Activated CD8-positive, alpha-beta T cell treated with anti-CD3 and anti-CD28 coated beads, Interleukin-2, amount 10 ng/mL, durations not matched to agents 7 days and 5 days (primary cell): Measurements from ENCODE around the gene CISD1. TPM values are rescaled to one million over a fixed set of nuclear protein-coding genes. Genes with fewer than 3 reads are reported as not detected.
"Not testable (repeated sequence)": the region's sequence is repeated elsewhere in the genome, so short reads cannot be mapped to it uniquely, and the experiment has no call there.

ENCODE experiments used
- ATAC-seq: fragments of 150-1000 bp; cut with Tn5 transposase; one replicate; pipeline ENCODE4 v1.10.0; 2021; ENCODE audit warnings: moderate library complexity
- CTCF ChIA-PET: fragments of 350-600 bp; sonication (Branson Sonifier 250); formaldehyde crosslinking; loops from one replicate; lab custom pipeline; 2021; ENCODE audit warnings: antibody characterized with exemption; lab: Charles Lee
- POLR2A ChIA-PET: fragments of 350-600 bp; sonication (Branson Sonifier 250); formaldehyde crosslinking; loops from one replicate; lab custom pipeline; 2021; ENCODE audit warnings: antibody characterized with exemption; lab: Charles Lee
- DNase-seq: peaks from one replicate; pipeline ENCODE4 v3.0.0-alpha.2; 2020
- H3K27ac Mint-ChIP-seq: one replicate; pipeline ENCODE4 v1.8.0; 2021; ENCODE audit warnings: mild to moderate bottlenecking, mixed read lengths
- H3K27me3 Mint-ChIP-seq: one replicate; pipeline ENCODE4 v1.8.0; 2021; ENCODE audit warnings: low read depth, mixed read lengths
- H3K36me3 Mint-ChIP-seq: one replicate; pipeline ENCODE4 v1.8.0; 2021; ENCODE audit warnings: low read depth, mixed read lengths
- H3K4me1 Mint-ChIP-seq: one replicate; pipeline ENCODE4 v1.8.0; 2021; ENCODE audit warnings: low read depth, mixed read lengths
- H3K4me3 Mint-ChIP-seq: one replicate; pipeline ENCODE4 v1.8.0; 2021; ENCODE audit warnings: mild to moderate bottlenecking, mixed read lengths
- H3K9me3 Mint-ChIP-seq: one replicate; pipeline ENCODE4 v1.8.0; 2022; ENCODE audit warnings: mixed read lengths; ENCODE audit not compliant: insufficient read depth
- total RNA-seq, 2 experiments: library from RNA; stranded (reverse); gene quantifications; one replicate each; pipeline ENCODE4 v1.2.3, GENCODE V29; 2021

The CISD1 gene
- total RNA-seq, 2 experiments from 2014 or later, result 40.3 to 40.9 TPM

DNA sequence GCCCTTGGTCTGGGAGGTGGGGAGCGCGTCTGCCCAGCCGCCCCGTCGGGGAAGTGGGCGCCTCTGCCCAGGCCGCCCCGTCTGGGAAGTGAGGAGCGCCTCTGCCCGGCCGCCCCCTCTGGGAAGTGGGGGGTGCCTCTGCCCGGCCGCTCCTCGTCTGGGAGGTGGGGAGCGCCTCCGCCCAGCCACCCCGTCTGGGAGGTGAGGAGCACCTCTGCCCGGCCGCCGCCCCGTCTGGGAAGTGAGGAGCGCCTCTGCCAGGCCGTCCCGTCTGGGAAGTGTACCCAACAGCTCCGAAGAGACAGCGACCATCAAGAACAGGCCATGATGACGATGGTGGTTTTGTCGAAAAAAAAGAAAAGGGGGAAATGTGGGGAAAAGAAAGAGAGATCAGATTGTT lies 24.7 kb upstream of the CISD1 start:
- POLR2A ChIA-PET, DNase-seq, H3K9me3 Mint-ChIP-seq, H3K27ac Mint-ChIP-seq, CTCF ChIA-PET, H3K4me3 Mint-ChIP-seq, H3K27me3 Mint-ChIP-seq, ATAC-seq: not testable (repeated sequence)
- H3K4me1 Mint-ChIP-seq, result peaks cover 12% of the 10 kb centered on the region
- peaks cover 16% of the 10 kb centered on the region for H3K36me3 Mint-ChIP-seq

DNA sequence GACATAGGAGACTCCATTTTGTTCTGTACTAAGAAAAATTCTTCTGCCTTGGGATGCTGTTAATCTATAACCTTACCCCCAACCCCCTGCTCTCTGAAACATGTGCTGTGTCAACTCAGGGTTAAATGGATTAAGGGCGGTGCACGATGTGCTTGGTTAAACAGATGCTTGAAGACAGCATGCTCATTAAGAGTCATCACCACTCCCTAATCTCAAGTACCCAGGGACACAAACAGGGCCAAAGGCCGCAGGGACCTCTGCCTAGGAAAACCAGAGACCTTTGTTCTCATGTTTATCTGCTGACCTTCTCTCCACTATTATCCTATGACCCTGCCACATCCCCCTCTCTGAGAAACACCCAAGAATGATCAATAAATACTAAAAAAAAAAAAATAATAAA lies 24.3 kb upstream of the CISD1 start:
- H3K4me3 Mint-ChIP-seq, DNase-seq, H3K9me3 Mint-ChIP-seq, CTCF ChIA-PET, H3K27me3 Mint-ChIP-seq, ATAC-seq, POLR2A ChIA-PET, H3K27ac Mint-ChIP-seq: not testable (repeated sequence)
- peaks cover 11% of the 10 kb centered on the region for H3K4me1 Mint-ChIP-seq
- H3K36me3 Mint-ChIP-seq, result peaks cover 16% of the 10 kb centered on the region

DNA sequence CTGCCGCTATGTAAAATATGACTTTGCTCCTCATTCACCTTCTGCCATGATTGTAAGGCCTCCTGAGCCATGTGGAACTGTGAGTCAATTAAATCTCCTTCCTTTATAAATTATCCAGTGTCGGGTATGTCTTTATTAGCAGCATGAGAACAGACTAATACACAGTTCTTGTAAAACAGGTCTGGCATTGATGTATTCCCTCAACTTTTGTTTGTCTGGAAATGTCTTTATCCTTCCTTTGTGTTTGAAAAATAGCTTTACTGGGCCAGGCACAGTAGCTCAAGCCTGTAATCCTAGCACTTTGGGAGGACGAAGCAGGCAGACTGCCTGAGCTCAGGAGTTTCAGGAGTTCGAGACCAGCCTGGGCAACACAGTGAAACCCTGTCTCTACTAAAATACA lies 15.8 kb upstream of the CISD1 start:
- Mint-ChIP-seq H3K27me3 (no peaks in the 10 kb centered on the region), H3K36me3 (peaks cover 26% of the 10 kb centered on the region), H3K27ac (no peak overlapping the region), H3K4me1 (peaks cover 19% of the 10 kb centered on the region), H3K9me3 (peaks cover 16% of the 10 kb centered on the region), H3K4me3 (no peak overlapping the region)
- no peak for DNase-seq
- ChIA-PET CTCF (interaction anchor here (0.7 kb wide), 1 partner anchor 39 kb away, joined by 4 read pairs; no protein-coding TSS in a partner anchor), POLR2A (no interaction called here)
- no peak for ATAC-seq

DNA sequence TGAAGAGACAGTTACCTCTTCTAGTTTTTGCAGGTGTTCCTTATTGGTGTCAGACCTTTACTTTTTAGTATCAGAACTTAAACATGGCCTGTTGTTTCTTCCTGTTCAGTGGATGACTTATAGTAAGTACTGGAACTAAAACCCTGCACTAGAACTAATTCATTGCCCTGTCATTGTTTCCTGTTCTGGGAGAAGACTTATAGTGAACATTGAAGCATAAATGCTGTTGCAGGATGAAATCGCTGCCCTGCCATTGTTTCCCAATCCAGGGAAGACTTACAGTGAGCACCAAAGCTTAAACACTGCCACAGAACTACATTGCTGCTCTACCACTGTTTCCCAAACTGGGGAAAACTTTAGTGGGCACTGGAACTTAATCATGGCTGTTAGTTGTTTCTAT lies 14.3 kb upstream of the CISD1 start:
- ChIA-PET CTCF (no interaction called here), POLR2A (no interaction called here)
- DNase-seq, result no peak
- H3K27me3 Mint-ChIP-seq, result no peaks in the 10 kb centered on the region
- H3K9me3 Mint-ChIP-seq, result peaks cover 16% of the 10 kb centered on the region
- H3K4me1 Mint-ChIP-seq, result peaks cover 22% of the 10 kb centered on the region
- no peak overlapping the region for H3K27ac Mint-ChIP-seq
- peaks cover 33% of the 10 kb centered on the region for H3K36me3 Mint-ChIP-seq
- H3K4me3 Mint-ChIP-seq, result no peak overlapping the region
- ATAC-seq, result no peak

DNA sequence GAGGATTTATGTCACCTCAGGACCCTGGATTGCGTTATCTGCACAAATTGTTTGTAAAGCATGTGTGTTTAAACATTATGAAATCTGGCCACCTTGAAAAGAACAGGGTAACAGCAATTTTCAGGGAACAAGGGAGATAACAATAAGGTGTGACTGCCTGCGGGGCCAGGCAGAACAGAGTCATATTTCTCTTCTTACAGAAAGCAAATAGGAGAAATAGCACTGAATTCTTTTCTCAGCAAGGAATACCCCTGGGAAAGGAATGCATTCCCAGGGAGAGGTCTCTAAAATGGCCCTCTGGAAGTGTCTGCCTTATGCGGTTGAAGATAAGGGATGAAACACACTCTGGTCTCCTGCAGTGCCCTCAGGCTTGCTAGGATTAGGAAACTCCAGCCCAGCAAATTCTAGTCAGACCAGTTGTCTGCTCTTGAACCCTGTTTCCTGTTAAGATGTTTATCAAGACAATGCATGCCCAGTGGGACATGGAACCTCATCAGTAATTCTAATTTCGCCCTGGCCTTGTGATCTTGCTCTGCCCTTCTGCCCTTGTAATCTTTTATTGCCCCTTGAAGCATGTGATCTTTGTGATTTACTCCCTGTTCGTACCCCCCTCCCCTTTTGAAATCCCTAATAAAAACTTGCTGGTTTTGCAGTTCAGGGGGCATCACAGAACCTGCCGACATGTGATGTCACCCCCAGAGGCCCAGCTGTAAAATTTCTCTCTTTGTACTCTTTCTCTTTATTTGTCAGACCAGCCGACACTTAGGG lies 12.8 kb upstream of the CISD1 start:
- POLR2A ChIA-PET, H3K4me3 Mint-ChIP-seq, DNase-seq, ATAC-seq, H3K27ac Mint-ChIP-seq, CTCF ChIA-PET, H3K27me3 Mint-ChIP-seq: not testable (repeated sequence)
- Mint-ChIP-seq H3K36me3 (peaks cover 33% of the 10 kb centered on the region), H3K4me1 (peaks cover 22% of the 10 kb centered on the region), H3K9me3 (peaks cover 16% of the 10 kb centered on the region)

DNA sequence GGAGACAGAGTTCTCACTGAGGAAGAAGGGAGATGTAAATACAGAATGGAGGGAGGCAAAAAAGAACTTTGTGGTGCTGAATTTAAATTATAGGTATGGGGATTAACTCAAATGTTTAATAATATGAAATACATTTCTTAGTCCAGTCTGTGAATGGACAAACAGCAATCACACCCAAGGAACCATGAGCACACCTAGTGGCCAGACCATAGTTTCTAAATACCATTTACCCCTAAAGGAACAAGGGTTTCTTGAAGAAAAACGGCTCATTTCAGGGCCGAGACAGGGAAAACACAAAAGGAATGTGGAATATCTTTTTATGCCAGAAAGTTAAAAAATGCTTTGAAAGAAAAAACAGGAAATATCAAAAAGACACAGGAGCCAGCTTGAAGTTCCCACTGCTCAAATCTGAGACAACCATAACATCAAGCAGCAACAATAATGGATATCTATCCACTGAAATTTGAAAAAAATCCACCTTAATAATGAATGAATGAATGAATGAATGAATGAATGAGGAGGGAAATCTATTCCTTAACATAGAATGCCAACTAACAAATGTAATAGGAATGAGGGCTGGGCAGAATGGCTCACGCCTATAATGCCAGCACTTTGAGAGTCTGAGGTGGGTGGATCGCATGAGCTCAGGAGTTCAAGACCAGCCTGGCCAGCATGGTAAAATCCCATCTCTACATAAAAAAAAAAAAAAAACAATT lies 9.8 kb upstream of the CISD1 start:
- H3K4me3 Mint-ChIP-seq, result no peak overlapping the region
- CTCF ChIA-PET, result no interaction called here
- DNase-seq (no peak), ATAC-seq (no peak)
- H3K27me3 Mint-ChIP-seq, result no peaks in the 10 kb centered on the region
- no peak overlapping the region for H3K27ac Mint-ChIP-seq
- peaks cover 28% of the 10 kb centered on the region for H3K36me3 Mint-ChIP-seq
- POLR2A ChIA-PET, result no interaction called here
- peaks cover 8% of the 10 kb centered on the region for H3K9me3 Mint-ChIP-seq
- peaks cover 18% of the 10 kb centered on the region for H3K4me1 Mint-ChIP-seq

DNA sequence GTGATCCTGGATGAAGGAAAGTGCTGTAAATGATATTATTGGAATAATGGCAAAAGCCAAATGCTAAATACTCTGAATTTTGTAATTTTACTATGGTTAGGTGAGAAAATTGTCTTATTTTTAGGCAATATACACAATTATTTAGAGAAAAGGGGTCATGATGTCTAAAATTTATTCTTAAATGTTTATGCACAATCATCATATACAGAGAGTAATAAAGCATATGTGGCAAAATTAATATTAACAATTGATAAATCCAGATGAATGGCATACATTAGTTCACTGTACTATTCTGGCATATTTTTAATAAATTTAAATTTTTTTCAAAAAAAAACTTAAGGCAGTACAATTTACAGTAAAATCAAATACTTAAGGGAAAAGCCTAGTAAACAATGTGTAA lies 8.6 kb upstream of the CISD1 start:
- H3K9me3 Mint-ChIP-seq, result peaks cover 3% of the 10 kb centered on the region
- H3K36me3 Mint-ChIP-seq, result peaks cover 21% of the 10 kb centered on the region
- CTCF ChIA-PET, result no interaction called here
- ATAC-seq (no peak), DNase-seq (no peak)
- H3K27me3 Mint-ChIP-seq, result no peaks in the 10 kb centered on the region
- POLR2A ChIA-PET, result no interaction called here
- no peak overlapping the region for H3K4me3 Mint-ChIP-seq
- H3K4me1 Mint-ChIP-seq, result peaks cover 28% of the 10 kb centered on the region
- H3K27ac Mint-ChIP-seq, result no peak overlapping the region

DNA sequence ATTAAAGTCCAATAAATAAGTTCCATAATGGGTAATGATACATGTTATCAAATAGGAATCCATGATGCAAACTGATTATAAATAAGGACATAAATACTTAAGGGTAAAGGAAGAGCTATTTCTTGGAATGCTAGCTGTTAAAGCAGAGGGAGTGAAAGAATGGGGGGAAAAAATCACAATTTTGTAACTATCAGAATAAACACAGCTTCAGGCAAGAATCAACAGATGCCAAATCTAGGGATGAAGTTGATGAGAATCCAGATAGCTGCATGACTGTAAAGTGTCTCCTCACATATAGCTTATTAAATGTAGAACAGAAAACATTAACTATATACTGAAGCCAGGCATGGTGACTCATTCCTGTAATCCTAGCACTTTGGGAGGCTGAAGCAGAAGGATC lies 6.2 kb upstream of the CISD1 start:
- H3K36me3 Mint-ChIP-seq, result peaks cover 12% of the 10 kb centered on the region
- H3K4me3 Mint-ChIP-seq, result no peak overlapping the region
- ATAC-seq (no peak), DNase-seq (no peak)
- H3K9me3 Mint-ChIP-seq, result no peaks in the 10 kb centered on the region
- H3K27ac Mint-ChIP-seq, result no peak overlapping the region
- ChIA-PET POLR2A (no interaction called here), CTCF (no interaction called here)
- no peaks in the 10 kb centered on the region for H3K27me3 Mint-ChIP-seq
- peaks cover 32% of the 10 kb centered on the region for H3K4me1 Mint-ChIP-seq

DNA sequence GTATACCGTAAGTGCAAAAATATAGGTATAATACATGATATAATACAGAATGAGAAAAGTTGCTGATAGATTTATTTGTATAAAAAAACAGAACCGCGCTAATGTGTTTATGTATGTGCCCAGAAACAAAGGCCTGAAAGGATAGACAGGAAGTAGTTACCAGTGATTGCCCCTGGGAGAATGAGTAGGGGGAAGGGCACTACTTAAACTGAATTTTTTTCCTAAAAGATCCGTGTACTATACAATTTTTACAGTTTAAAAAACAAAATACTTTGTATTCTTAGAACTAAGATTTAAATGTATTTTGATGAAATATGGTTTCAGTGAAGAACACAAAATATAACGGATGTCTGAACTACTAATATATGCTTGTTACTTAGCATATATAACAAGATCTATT lies 4.2 kb upstream of the CISD1 start:
- Mint-ChIP-seq H3K4me3 (peak overlapping the region; percentile 93), H3K9me3 (no peaks in the 10 kb centered on the region), H3K27me3 (no peaks in the 10 kb centered on the region), H3K36me3 (peaks cover 3% of the 10 kb centered on the region), H3K27ac (no peak overlapping the region), H3K4me1 (peaks cover 33% of the 10 kb centered on the region)
- POLR2A ChIA-PET, result no interaction called here
- DNase-seq, result no peak
- CTCF ChIA-PET, result no interaction called here
- no peak for ATAC-seq

DNA sequence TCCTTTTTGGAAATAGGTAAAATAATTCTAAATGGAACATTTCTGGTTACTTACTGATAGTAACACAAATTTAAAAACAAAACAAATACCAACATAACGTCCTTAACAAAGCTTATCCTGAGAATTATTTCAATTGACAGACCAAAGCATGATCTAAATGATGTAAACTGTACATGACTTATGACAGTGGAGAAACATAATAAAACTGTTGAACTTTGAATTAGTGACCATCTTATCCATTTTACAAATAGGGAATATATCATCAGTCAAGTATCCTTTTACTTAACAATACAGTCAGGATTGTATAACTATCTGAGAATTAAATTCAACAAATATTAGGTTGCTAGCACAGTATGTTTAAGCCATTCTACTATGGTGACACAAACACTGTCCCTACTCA lies 3.7 kb upstream of the CISD1 start:
- Mint-ChIP-seq H3K27me3 (no peaks in the 10 kb centered on the region), H3K9me3 (no peaks in the 10 kb centered on the region), H3K36me3 (peaks cover 3% of the 10 kb centered on the region), H3K4me1 (peaks cover 37% of the 10 kb centered on the region), H3K27ac (peak overlapping the region; percentile 64), H3K4me3 (peak overlapping the region; percentile 93)
- ATAC-seq (no peak), DNase-seq (no peak)
- ChIA-PET CTCF (no interaction called here), POLR2A (no interaction called here)

DNA sequence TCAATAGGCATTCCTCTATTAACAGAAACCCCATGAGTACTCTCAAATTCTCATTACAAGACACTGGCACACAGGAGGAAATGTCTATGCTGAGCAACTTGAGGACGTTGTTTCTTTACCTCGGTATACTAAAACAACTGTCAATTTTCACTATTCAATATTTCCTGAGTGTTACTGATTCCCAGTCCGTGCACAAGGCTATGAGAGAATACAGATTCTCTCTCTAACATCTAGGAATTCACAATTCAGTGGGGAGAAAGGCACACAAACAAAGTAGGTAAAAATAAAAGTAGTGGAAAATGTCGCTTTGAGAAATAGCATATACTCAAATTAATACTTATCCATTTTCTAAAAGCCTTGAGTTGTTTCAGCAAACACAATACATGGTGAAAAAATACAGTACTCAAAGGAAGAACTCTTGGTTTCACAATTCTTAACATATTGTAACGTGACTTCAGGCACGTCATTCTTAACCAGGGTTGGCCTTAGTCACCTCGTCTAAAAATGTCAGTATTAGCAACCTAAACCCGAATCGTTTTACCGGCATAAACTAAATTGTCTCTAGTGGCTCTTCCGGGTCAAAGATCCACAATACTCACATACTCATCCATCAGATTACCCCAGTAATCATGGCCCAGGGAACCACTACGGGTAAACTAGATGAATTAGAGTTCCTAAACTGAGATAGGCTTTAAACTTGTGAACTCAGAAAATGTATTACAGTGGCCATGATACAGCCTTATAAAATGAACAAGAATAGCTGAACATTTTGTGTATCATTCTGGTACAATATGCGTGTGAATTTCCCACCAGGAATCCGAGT lies 2.7 kb upstream of the CISD1 start:
- CTCF ChIA-PET, result interaction anchor here (0.9 to 1.3 kb wide), 3 partner anchors 25 to 89 kb away, joined by 3 to 8 read pairs (median 3); no protein-coding TSS in a partner anchor
- DNase-seq (peak; percentile 54), ATAC-seq (no peak)
- H3K9me3 Mint-ChIP-seq, result no peaks in the 10 kb centered on the region
- H3K27me3 Mint-ChIP-seq, result no peaks in the 10 kb centered on the region
- peak overlapping the region; percentile 93 for H3K4me3 Mint-ChIP-seq
- H3K4me1 Mint-ChIP-seq, result peaks cover 43% of the 10 kb centered on the region
- peak overlapping the region; percentile 94 for H3K27ac Mint-ChIP-seq
- POLR2A ChIA-PET, result interaction anchor here (0.8 kb wide), 1 partner anchor 119 kb away, joined by 3 read pairs; the partner anchor contains the start of gene TFAM
- peaks cover 6% of the 10 kb centered on the region for H3K36me3 Mint-ChIP-seq
